GM12878 (cell line): ENCODE data around the gene GSG1L. TPM values are rescaled to one million over a fixed set of nuclear protein-coding genes. Genes with fewer than 3 reads are reported as not detected.

Source experiments
- ATAC-seq: fragments of 200-7000 bp; cut with Tn5 transposase; 3 replicates; pipeline ENCODE4 v1.9.1; 2020; ENCODE audit warnings: mild to moderate bottlenecking, moderate library complexity
- BruUV-seq: library from RNA; stranded (reverse); fragments of 400-500 nt; replicated peaks from 2 replicates; lab custom pipeline; 2021; lab: Mats Ljungman, UMichigan
- CTCF ChIA-PET: fragments of 300-600 bp; sonication (Branson Sonifier 250); formaldehyde crosslinking; extraction: SDS; loops from one replicate; lab custom pipeline; 2021; ENCODE audit warnings: inconsistent platforms; lab: Yijun Ruan, JAX
- POLR2A ChIA-PET: fragments of 350-600 bp; formaldehyde crosslinking; extraction: SDS; loops from one replicate; lab custom pipeline; 2021; ENCODE audit warnings: inconsistent platforms; lab: Charles Lee
- RAD21 ChIA-PET: fragments of 300-600 bp; sonication (Branson Sonifier 250); formaldehyde crosslinking; loops from one replicate; lab custom pipeline; 2023; ENCODE audit warnings: antibody characterized with exemption; ENCODE audit not compliant: unreplicated experiment; lab: Charles Lee
- SMC1A ChIA-PET: fragments of 300-600 bp; sonication (Branson Sonifier 250); formaldehyde crosslinking; loops from one replicate; lab custom pipeline; 2023; ENCODE audit not compliant: unreplicated experiment, uncharacterized antibody; lab: Charles Lee
- DNase-seq: peaks from one replicate; pipeline ENCODE4 v3.0.0-alpha.2; 2011; ENCODE audit warnings: low read depth, low spot score
- FAIRE-seq: peaks from 3 replicates; lab custom pipeline; 2011; peaks lifted over from hg19 to GRCh38; lab: Jason Lieb, UNC
- H2AFZ ChIP-seq: 2 replicates; pipeline ENCODE4 v1.6.0; 2011; ENCODE audit warnings: low read depth, low read length, control low read depth; ENCODE audit not compliant: control insufficient read depth
- H3K27ac ChIP-seq: 2 replicates; pipeline ENCODE4 v1.5.1; 2011; ENCODE audit warnings: control low read depth; ENCODE audit not compliant: control insufficient read depth, insufficient read depth
- H3K27me3 ChIP-seq, 2 experiments: replicated peaks in 1 of 2; 2 replicates each; pipeline versions ENCODE4 v1.6.0 to v1.6.1; 2011; ENCODE audit warnings: low read length in 1 of 2; ENCODE audit not compliant: control insufficient read depth in 2 of 2, insufficient read depth in 2 of 2
- H3K36me3 ChIP-seq, 2 experiments: 2 replicates each; pipeline ENCODE4 v1.5.1; 2011; ENCODE audit warnings: low read length in 1 of 2; ENCODE audit not compliant: control insufficient read depth in 2 of 2, insufficient read depth in 2 of 2
- H3K4me1 ChIP-seq: 2 replicates; pipeline ENCODE4 v1.6.1; 2011; ENCODE audit warnings: mild to moderate bottlenecking, low read length, moderate library complexity, mixed read lengths; ENCODE audit not compliant: control insufficient read depth, insufficient read depth
- H3K4me2 ChIP-seq: 2 replicates; pipeline ENCODE4 v1.6.0; 2011; ENCODE audit warnings: control low read depth; ENCODE audit not compliant: control insufficient read depth, insufficient read depth
- H3K4me3 ChIP-seq: fragments of 200-600 bp; sonication (generic); 2 replicates; pipeline ENCODE4 v1.5.1; 2016
- H3K79me2 ChIP-seq: 2 replicates; pipeline ENCODE4 v1.6.0; 2011; ENCODE audit warnings: low read length; ENCODE audit not compliant: control insufficient read depth, insufficient read depth
- H3K9ac ChIP-seq: 2 replicates; pipeline ENCODE4 v1.8.0; 2011; ENCODE audit warnings: low read length, control low read depth, mixed read lengths; ENCODE audit not compliant: control insufficient read depth, insufficient read depth
- H3K9me3 ChIP-seq: replicated peaks from 3 replicates; pipeline ENCODE4 v1.5.1; 2011; ENCODE audit warnings: mild to moderate bottlenecking, low read length; ENCODE audit not compliant: control insufficient read depth, insufficient read depth
- H4K20me1 ChIP-seq: 2 replicates; pipeline ENCODE4 v1.6.0; 2011; ENCODE audit not compliant: control insufficient read depth, insufficient read depth
- BACH1 ChIP-seq: fragments of 450-650 bp; IDR thresholded peaks from 2 replicates; pipeline ENCODE4 v1.6.1; 2017; ENCODE audit warnings: mild to moderate bottlenecking, borderline replicate concordance
- BCL3 ChIP-seq: IDR thresholded peaks from 2 replicates; pipeline ENCODE4 v1.6.1; 2011; ENCODE audit warnings: borderline replicate concordance, low read depth, mild to moderate bottlenecking, moderate library complexity, low read length; ENCODE audit not compliant: insufficient read depth, poor library complexity, severe bottlenecking
- BCLAF1 ChIP-seq: fragments of 450-650 bp; IDR thresholded peaks from 2 replicates; pipeline ENCODE4 v1.6.1; 2017; ENCODE audit warnings: antibody characterized with exemption, mild to moderate bottlenecking, moderate library complexity
- GABPA ChIP-seq: IDR thresholded peaks from 2 replicates; pipeline ENCODE4 v1.6.1; 2014; ENCODE audit warnings: antibody characterized with exemption, low read depth, mild to moderate bottlenecking, inconsistent platforms
- HDGF ChIP-seq: fragments of 450-650 bp; IDR thresholded peaks from 2 replicates; pipeline ENCODE4 v1.6.1; 2016; ENCODE audit warnings: antibody characterized with exemption
- IKZF1 ChIP-seq: fragments of 450-650 bp; conservative IDR thresholded peaks from 2 replicates; pipeline ENCODE4 v1.6.1; 2017; ENCODE audit warnings: antibody characterized with exemption, mild to moderate bottlenecking
- IRF3 ChIP-seq: fragments of 450-650 bp; IDR thresholded peaks from 2 replicates; pipeline ENCODE4 v1.6.1; 2014; ENCODE audit warnings: mild to moderate bottlenecking
- NFIC ChIP-seq: IDR thresholded peaks from 2 replicates; pipeline ENCODE4 v1.6.1; 2012; ENCODE audit warnings: low read depth, mild to moderate bottlenecking, inconsistent platforms, low read length, moderate library complexity
- SIX5 ChIP-seq: IDR thresholded peaks from 2 replicates; pipeline ENCODE4 v1.6.1; 2011; ENCODE audit warnings: mild to moderate bottlenecking, low read depth, low read length, moderate library complexity; ENCODE audit not compliant: severe bottlenecking
- SP1 ChIP-seq: IDR thresholded peaks from one replicate; pipeline ENCODE4 v1.6.1; 2011; ENCODE audit warnings: low read depth, low read length
- SREBF2 ChIP-seq: IDR thresholded peaks from 2 replicates; pipeline ENCODE4 v1.6.1; 2012; ENCODE audit warnings: mild to moderate bottlenecking, low read length
- SUPT20H ChIP-seq: IDR thresholded peaks from 2 replicates; pipeline ENCODE4 v1.6.1; 2011; ENCODE audit warnings: low read depth, mild to moderate bottlenecking, low read length, moderate library complexity, borderline replicate concordance; ENCODE audit not compliant: control insufficient read depth
- ZNF274 ChIP-seq: IDR thresholded peaks from one replicate; pipeline ENCODE4 v1.8.0; 2011; ENCODE audit not compliant: insufficient read length, insufficient read depth
- WGBS: methylation state at CpG from one replicate; pipeline ENCODE4 v1.1.6; 2016; ENCODE audit warnings: low lambda C conversion rate; ENCODE audit not compliant: insufficient replicate concordance, insufficient coverage; ENCODE audit errors: missing lambda C conversion rate; 5-methylcytosine and 5-hydroxymethylcytosine counted together
- in situ Hi-C: fragments of 300-500 bp; cut with MboI; formaldehyde crosslinking; loops from 9 replicates; pipeline ENCODE4 v1.14.3; 2018; ENCODE audit warnings: mixed read lengths
- intact Hi-C: fragments of 100-400 bp; cut with micrococcal nuclease; formaldehyde crosslinking; loops from one replicate; pipeline ENCODE4 v1.14.2; 2022; ENCODE audit not compliant: unreplicated experiment
- polyA plus RNA-seq, 11 experiments: library from polyadenylated mRNA; depleted of rRNA in 4 of 11; unstranded in 6 of 11; stranded (reverse) in 5 of 11; fragments of >200 nt; fragmentation: Nextera tagmentation in 4 of 11; fragmentation: Illumina TruSeq in 1 of 11; extraction: Ambion mirVana in 4 of 11; extraction: Trizol in 1 of 11; gene quantifications; 1 replicate in 1 of 11; 2 replicates in 10 of 11; pipeline versions ENCODE4 v1.2.1 to v1.2.3, GENCODE V29; 2011 to 2016; ENCODE audit warnings: inconsistent platforms in 2 of 11, missing spikeins in 2 of 11, low read depth in 1 of 11
- total RNA-seq, 4 experiments: library from RNA; depleted of rRNA in 3 of 4; stranded (reverse); fragments of >200 nt in 3 of 4; fragmentation: Illumina TruSeq in 1 of 4; extraction: Trizol in 1 of 4; gene quantifications; 2 replicates each; pipeline versions ENCODE4 v1.2.1 to v1.2.3, GENCODE V29; 2013 to 2021

GSG1L gene
- total and polyA plus RNA-seq, 10 of the 15 experiments (the other 5 are each of a cell fraction or from before 2014, with no cell fraction given), result not detected

GRCh38 chr16:27801289-27801945 lies 262.1 kb downstream of the GSG1L start:
- Histone ChIP-seq H3K4me3 (no peak overlapping the region), H4K20me1 (no peaks in the 10 kb centered on the region), H3K4me1 (no peaks in the 10 kb centered on the region), H3K79me2 (no peaks in the 10 kb centered on the region), H3K9ac (no peak overlapping the region), H2AFZ (no peak overlapping the region), H3K9me3 (no peaks in the 10 kb centered on the region), H3K36me3 (no peaks in the 10 kb centered on the region), H3K27me3 (no peaks in the 10 kb centered on the region; a peak in 2 of 4 replicates), H3K27ac (no peak overlapping the region), H3K4me2 (no peak overlapping the region)
- in situ Hi-C loops (no loop called here), intact Hi-C loops (no loop called here)
- POLR2A ChIA-PET, result no interaction called here
- no peak for ATAC-seq
- DNase-seq, result no peak
- RAD21 ChIA-PET, result no interaction called here
- CTCF ChIA-PET, result no interaction called here
- TF ChIP-seq BCLAF1 (no peak), ZNF274 (no peak), SREBF2 (no peak)
- FAIRE-seq, result no peak
- 53% methylated on average over 18 of the region's 18 CpGs for WGBS
- BruUV-seq, result no TSS peak
- SMC1A ChIA-PET, result no interaction called here

- ChIA-PET CTCF (no interaction called here), RAD21 (no interaction called here), POLR2A (no interaction called here), SMC1A (no interaction called here)
- no peak overlapping the region for H3K4me3 ChIP-seq
- no peaks in the 10 kb centered on the region for H4K20me1 ChIP-seq
- DNase-seq (no peak), ATAC-seq (no peak), FAIRE-seq (no peak)
- in situ Hi-C loops (no loop called here), intact Hi-C loops (no loop called here)
- H3K79me2 ChIP-seq, result no peaks in the 10 kb centered on the region
- H3K4me2 ChIP-seq, result no peak overlapping the region
- H2AFZ ChIP-seq, result no peak overlapping the region
- no peaks in the 10 kb centered on the region for H3K9me3 ChIP-seq
- H3K36me3 ChIP-seq, result no peaks in the 10 kb centered on the region
- no TSS peak for BruUV-seq
- no peak overlapping the region for H3K27ac ChIP-seq
- H3K27me3 ChIP-seq, result no peaks in the 10 kb centered on the region; a peak in 2 of 4 replicates
- 39% methylated on average over 9 of the region's 9 CpGs for WGBS
- H3K9ac ChIP-seq, result no peak overlapping the region
- no peaks in the 10 kb centered on the region for H3K4me1 ChIP-seq
- no peak for TF ChIP-seq NFIC
- TF ChIP-seq SUPT20H, result no peak
- no peak for TF ChIP-seq BACH1
- no peak for TF ChIP-seq SP1
- TF ChIP-seq SIX5, result no peak
- TF ChIP-seq BCL3, result no peak
- TF ChIP-seq IKZF1, result no peak
- no peak for TF ChIP-seq IRF3
- no peak for TF ChIP-seq GABPA
- no peak for TF ChIP-seq HDGF
These were observed 262.7 kb downstream of the GSG1L start for GRCh38 chr16:27800817-27801216.
